NCI-H748 (cell line): ENCODE results near the gene DOCK6.
"Not testable (repeated sequence)": the region's sequence is repeated elsewhere in the genome, so short reads cannot be mapped to it uniquely, and the experiment has no call there.

Experiments used
- DNase-seq: peaks from one replicate; lab custom pipeline; 2025; ENCODE audit not compliant: unreplicated experiment; lab: John Stamatoyannopoulos, UW

The DOCK6 gene

DNA sequence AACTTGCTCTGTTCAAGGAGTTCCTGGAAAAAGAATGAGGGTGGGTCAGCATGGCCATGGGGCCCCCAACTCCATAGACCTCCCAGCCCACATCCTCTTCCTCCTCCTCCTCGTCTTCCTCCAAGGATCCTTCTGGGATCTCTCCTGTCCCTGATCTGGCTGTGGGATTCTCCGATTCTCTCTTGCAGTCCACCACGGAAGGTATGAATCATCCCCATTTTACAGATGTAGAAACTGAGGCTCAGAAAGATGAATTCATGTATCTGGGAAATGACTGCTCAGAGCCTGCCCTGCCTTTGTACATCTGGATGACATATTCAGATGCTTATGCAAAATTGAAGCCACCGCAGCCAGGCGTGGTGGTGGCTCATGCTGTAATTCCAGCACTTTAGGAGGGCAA is 62.8 kb downstream of the DOCK6 start:
- DNase-seq, result no peak

GRCh38 chr19:11198769-11199424 is 63.4 kb downstream of the DOCK6 start:
- DNase-seq, result no peak

- no peak for DNase-seq
Observed at GRCh38 chr19:11198175-11198534, 64.2 kb downstream of the DOCK6 start.

GRCh38 chr19:11197291-11198174 is 64.8 kb downstream of the DOCK6 start, which contains the start of gene KANK2:
TSS of gene KANK2 (minus strand) at chr19:11197545. CDS start at chr19:11194511, 3,034 bp downstream.
- peak; percentile 80 for DNase-seq

DNA sequence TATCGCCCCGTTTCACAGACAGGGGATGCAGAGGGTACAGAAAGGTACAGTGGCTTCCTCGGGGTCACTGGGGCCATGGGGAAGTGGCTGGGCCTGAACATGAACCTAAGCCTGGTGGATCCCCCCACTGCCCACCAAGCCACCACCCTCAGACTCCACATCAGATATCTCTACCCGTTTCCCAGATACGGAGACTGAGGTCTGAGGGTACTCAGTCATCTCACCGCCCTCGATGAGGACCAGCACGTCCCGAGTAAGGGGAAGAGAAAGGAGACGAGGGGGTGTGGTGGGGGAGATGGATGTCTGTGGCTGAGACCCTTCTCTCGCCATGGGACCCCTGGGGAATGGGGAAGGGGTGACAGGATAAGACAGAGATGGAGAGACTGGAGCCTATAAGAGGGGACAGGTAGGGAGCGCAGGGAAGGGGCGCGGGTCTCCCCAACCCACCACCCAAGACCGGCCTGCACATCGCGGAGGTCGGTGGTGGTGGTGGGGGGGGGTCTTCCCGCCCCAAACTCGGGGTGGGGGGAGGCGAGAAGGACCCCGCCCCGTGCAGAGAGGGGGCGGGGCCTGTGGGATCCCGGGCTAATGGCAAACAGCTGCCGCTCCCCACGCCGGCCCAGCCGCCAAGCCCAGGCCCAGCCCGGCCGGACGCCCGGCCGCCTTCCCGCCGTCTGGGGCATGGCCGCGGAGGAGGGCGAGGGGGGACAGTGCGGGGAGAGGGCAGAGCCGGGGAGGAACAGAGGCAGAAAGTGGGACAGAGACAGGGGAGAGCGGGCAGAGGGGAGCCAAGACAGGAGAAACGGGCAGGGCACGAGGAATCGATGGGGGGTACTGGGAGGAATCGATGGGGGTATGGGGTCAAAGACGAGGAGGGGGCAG is 65.7 kb downstream of the DOCK6 start:
- peak; percentile 28 for DNase-seq

GRCh38 chr19:11195681-11196080 is 66.6 kb downstream of the DOCK6 start:
- DNase-seq, result no peak

- DNase-seq, result no peak
Observed at GRCh38 chr19:11194656-11195558, 67.4 kb downstream of the DOCK6 start.

DNA sequence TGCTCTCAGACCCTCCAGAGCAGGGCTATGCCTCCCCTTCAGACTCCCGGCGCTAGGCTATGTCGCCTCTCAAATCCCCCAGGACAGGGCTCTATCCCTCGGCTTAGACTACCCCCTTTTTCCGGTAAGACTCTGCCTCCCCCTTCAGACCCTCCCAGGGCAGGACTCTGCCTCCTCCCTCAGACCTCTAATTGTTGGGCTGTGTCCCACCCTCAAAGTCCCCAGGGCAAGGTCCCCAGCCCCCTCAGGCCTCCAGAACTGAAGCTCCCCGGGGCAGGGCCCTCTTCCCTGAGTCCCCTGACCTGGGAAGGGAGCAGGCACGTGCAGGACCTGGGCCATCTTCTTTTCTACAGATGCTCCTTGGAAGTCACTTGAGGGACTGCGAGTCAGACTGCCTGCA is 68.2 kb downstream of the DOCK6 start:
- no peak for DNase-seq

DNA sequence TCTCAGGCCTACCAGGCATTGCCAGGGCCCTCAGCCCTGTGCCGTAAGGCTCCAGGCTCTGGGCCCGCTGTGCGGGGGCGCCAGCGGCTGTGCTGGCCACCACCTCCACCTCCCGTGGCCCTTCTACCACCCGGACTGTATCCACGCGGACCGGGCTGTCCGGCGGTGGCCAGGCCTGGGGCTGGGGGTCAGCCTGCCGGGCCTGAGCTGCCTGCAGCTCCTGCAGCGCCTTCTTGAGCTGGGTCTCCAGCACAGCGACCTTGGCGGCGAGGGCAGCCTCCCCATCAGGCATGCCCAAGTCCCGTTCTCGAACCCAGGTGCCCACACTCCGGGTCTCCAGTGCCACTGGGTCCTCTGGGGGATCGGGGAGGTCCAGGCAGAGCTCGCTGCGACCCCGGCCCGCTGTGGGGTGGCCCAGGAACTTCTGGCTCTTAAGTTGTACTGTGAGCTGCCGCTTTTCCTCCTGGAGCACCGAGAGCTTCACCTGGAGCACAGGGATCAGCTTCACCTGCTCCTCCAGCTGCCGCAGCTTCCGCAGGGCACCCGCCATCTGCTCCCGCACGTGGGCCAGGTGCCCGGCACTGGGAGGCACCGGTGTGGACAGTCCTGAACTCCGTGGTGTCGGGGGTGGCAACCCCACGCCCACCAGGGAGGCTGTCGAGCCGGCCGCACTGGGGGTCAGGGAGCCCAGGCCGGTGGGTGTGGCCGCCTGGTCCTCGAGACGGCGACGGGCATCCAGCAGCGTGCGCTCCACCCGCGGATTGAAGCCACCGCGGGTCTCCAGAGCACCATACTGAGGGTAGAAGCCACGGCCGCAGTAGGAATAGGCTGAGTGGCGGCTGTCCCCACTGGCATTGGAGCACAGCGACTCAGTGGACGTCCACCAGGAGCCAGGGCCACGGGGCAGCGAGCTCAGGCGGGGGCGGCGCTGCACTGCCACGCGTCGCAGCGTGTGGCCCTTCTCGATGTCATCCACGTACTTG is 69.1 kb downstream of the DOCK6 start:
- DNase-seq, result no peak

- no peak for DNase-seq
Observed at GRCh38 chr19:11191934-11192333, 70.4 kb downstream of the DOCK6 start.

GRCh38 chr19:11191273-11191755 is 71.0 kb downstream of the DOCK6 start:
- no peak for DNase-seq

- DNase-seq, result no peak
Observed at GRCh38 chr19:11190501-11190900, 71.8 kb downstream of the DOCK6 start.

DNA sequence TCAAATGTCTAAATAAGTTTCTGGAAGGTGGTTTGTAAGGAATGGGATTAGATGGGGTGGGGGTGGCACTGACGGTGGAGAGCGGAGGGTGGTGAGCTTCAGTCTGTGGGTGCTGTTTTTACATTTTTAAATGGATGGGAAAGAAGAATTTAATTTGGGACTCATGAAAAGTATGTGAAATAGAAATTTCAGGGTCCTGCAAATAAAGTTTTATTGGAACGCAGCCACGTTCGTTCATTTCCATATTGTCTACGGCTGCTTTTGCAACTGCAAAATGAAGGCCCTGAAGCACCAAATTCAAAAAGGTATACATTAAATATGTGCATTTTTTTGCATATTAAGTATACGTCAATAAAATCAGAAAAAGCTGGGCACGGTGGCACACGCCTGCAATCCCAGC is 74.9 kb downstream of the DOCK6 start:
- no peak for DNase-seq

DNA sequence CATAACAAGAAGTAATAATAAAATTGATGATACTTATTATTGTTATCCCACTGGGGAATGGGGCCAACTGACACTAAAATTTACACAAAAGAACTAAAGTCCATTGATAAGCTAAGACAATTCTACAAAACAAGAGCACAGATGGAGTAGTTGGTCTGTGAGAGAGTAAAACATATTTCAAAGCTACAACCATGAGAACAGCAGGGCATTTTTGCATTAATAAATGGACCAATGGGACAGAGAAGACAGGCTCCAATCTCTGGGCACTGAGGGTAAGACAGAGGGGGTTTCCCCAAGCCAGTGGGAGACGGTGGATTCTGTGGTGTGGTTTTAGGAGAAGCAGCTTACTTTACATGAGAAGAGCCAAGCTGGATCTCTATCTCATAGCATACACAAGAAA is 79.3 kb downstream of the DOCK6 start:
- no peak for DNase-seq

DNA sequence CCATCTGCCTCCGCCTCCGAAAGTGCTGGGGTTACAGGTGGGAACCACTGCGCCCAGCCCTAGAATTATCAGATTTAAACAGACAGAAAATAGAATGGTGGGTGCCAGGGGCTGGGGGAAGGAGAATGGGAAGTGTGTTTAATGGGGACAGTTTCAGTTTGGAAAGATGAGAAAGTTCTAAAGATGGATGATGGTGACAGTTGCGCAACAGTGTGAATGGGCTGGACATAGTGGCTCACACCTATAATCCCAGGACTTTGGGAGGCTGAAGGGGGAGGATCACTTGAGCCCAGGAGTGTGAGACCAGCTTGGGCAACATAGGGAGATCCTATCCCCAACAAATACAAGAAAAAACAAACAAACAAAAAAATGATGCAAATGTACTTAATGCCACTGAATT is 80.8 kb downstream of the DOCK6 start:
- DNase-seq, result no peak

DNA sequence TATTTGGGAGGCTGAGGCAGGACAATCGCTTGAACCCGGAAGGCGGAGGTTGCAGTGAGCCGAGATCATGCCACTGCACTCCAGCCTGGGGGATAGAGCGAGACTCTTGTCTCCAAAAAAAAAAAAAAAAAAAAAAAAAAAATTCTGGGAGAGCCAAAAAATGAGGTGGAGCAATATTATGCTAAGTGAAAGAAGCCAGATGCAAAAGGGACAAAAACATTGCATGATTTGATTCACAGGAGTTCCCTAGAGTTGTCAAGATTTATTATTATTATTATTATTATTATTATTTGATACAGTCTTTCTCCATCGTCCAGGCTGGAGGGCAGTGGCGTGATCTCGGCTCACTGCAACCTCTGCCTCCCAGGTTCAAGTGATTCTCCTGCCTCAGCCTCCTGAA is 81.3 kb downstream of the DOCK6 start:
- DNase-seq, result not testable (repeated sequence)

DNA sequence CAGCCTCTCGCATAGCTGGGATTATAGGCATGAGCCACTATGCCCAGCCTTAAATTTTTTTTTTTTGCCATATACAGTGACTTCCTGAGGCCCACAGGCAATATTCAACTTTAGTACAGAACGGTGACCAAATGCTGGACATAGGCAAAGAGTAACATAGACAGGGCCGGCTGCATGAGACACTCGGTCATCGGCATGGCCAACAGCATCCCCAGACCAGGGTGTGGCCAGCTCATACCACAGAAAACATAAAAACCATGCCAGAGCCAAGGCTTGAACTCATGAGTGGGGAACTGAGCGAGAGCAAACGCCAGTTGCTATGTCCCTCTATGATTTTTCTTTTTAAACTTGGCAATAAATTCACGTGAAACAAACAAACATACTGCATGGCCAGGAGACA is 82.0 kb downstream of the DOCK6 start:
- DNase-seq, result no peak

- no peak for DNase-seq
Observed at GRCh38 chr19:11179716-11180297, 82.5 kb downstream of the DOCK6 start.

GRCh38 chr19:11179145-11179465 is 83.2 kb downstream of the DOCK6 start:
- DNase-seq, result not testable (repeated sequence)
